Stimulated activated CD8-positive, alpha-beta memory T cell treated with anti-CD3 and anti-CD28 coated beads, Interleukin-7, amount 100 ng/mL, for 4 hours (primary cell): ENCODE results near the gene REEP2.
A peak's percentile ranks its signal among the peaks of the same experiment; 100 is the strongest.

Experiments
- DNase-seq, 2 donors: peaks; one replicate each; pipeline ENCODE4 v3.0.0-alpha.2; 2020; ENCODE audit warnings: low read depth in 2 of 2

Gene REEP2

GRCh38 chr5:138448481-138449398, 9.9 kb downstream of the REEP2 start:
- no peak for DNase-seq

GRCh38 chr5:138449501-138450239, 10.8 kb downstream of the REEP2 start:
- DNase-seq, result peak; percentile 60 to 63

- DNase-seq, result no peak
These were observed 12.1 kb downstream of the REEP2 start for GRCh38 chr5:138450971-138451370.

GRCh38 chr5:138452720-138453119, 13.9 kb downstream of the REEP2 start:
- no peak for DNase-seq

GRCh38 chr5:138453590-138453989, 14.7 kb downstream of the REEP2 start:
- DNase-seq, result no peak

GRCh38 chr5:138454121-138454520, 15.3 kb downstream of the REEP2 start:
- DNase-seq, result no peak

GRCh38 chr5:138455232-138455930, 16.5 kb downstream of the REEP2 start:
- DNase-seq, result no peak

GRCh38 chr5:138457531-138458275, 18.8 kb downstream of the REEP2 start:
- DNase-seq, result no peak

GRCh38 chr5:138458384-138458783, 19.5 kb downstream of the REEP2 start:
- DNase-seq, result no peak

GRCh38 chr5:138458856-138459255, 20.0 kb downstream of the REEP2 start:
- DNase-seq, result no peak

GRCh38 chr5:138459311-138459933, 20.6 kb downstream of the REEP2 start:
- peak; percentile 90 to 91 for DNase-seq

- no peak for DNase-seq
These were observed 21.3 kb downstream of the REEP2 start for GRCh38 chr5:138460032-138460693.

GRCh38 chr5:138461343-138462125, 22.7 kb downstream of the REEP2 start:
- DNase-seq, result no peak

GRCh38 chr5:138463419-138464007, 24.7 kb downstream of the REEP2 start:
- DNase-seq, result no peak

- DNase-seq, result peak; percentile 79 to 91
These were observed 25.1 kb downstream of the REEP2 start for GRCh38 chr5:138464008-138464387.

- DNase-seq, result peak; percentile 94 to 95
These were observed 25.8 kb downstream of the REEP2 start for GRCh38 chr5:138464388-138465260.

GRCh38 chr5:138465261-138466124, 26.6 kb downstream of the REEP2 start, which contains the start of gene EGR1:
EGR1 (plus strand) TSS chr5:138465479; CDS start chr5:138465762, 283 bp downstream.
- peak; percentile 93 to 96 for DNase-seq
